ENCODE results near the gene ZCCHC24. TPM values are rescaled to one million over a fixed set of nuclear protein-coding genes. Genes with fewer than 3 reads are reported as not detected.

The ZCCHC24 gene
- total RNA-seq, 3 donors from 2014 or later (not counting 1 experiment from before 2014, with no cell fraction given), result 2.8 to 4.0 (median 3.6) TPM

GRCh38 chr10:79354141-79354540, 91.3 kb downstream of the ZCCHC24 start:
- DNase-seq, result no peak
- H3K4me1 Mint-ChIP-seq, result peaks cover 34 to 38% of the 10 kb centered on the region in 2 donors
- no peak for ATAC-seq

GRCh38 chr10:79353726-79354125, 91.7 kb downstream of the ZCCHC24 start:
- H3K36me3 ChIP-seq (ENCODE audit: control insufficient read depth, insufficient read depth, low read length), result peaks cover 57% of the 10 kb centered on the region
- no peak overlapping the region for H3K27ac Mint-ChIP-seq
- no peak overlapping the region for H3K4me3 Mint-ChIP-seq
- no peak for TF ChIP-seq CTCF (IDR thresholded peaks at IDR 0.05)
- H3K9me3 ChIP-seq (ENCODE audit: control insufficient read depth, insufficient read depth, low read length), result no peaks in the 10 kb centered on the region
- no peaks in the 10 kb centered on the region for H3K9me3 Mint-ChIP-seq
- DNase-seq, result no peak
- intact Hi-C loops (cut with micrococcal nuclease), result no loop called here
- H3K27ac ChIP-seq (ENCODE audit: low read length), result no peak overlapping the region
- WGBS (ENCODE audit: insufficient coverage), result 86% methylated on average over 11 of the region's 11 CpGs
- no peak for ATAC-seq
- no peaks in the 10 kb centered on the region for H3K36me3 Mint-ChIP-seq
- H3K4me1 ChIP-seq (ENCODE audit: control insufficient read depth, insufficient read depth, low read length), result peaks cover 38% of the 10 kb centered on the region
- peaks cover 38 to 42% of the 10 kb centered on the region in 2 donors for H3K4me1 Mint-ChIP-seq
- no peak overlapping the region for H3K4me3 ChIP-seq (ENCODE audit: low read length)
- no peaks in the 10 kb centered on the region for H3K27me3 Mint-ChIP-seq (ENCODE audit: low read depth in 2 of 2)
- no peaks in the 10 kb centered on the region for H3K27me3 ChIP-seq (ENCODE audit: control insufficient read depth, insufficient read depth, low read length)

More at GRCh38 chr10:79354141-79354540, 91.3 kb downstream of the ZCCHC24 start:
- Histone ChIP-seq H3K4me3 (ENCODE audit: low read length) (no peak overlapping the region), H3K4me1 (ENCODE audit: control insufficient read depth, insufficient read depth, low read length) (peaks cover 37% of the 10 kb centered on the region), H3K27me3 (ENCODE audit: control insufficient read depth, insufficient read depth, low read length) (no peaks in the 10 kb centered on the region), H3K27ac (ENCODE audit: low read length) (no peak overlapping the region), H3K36me3 (ENCODE audit: control insufficient read depth, insufficient read depth, low read length) (peaks cover 57% of the 10 kb centered on the region), H3K9me3 (ENCODE audit: control insufficient read depth, insufficient read depth, low read length) (no peaks in the 10 kb centered on the region)
- Mint-ChIP-seq H3K27me3 (ENCODE audit: low read depth in 2 of 2) (no peaks in the 10 kb centered on the region), H3K36me3 (no peaks in the 10 kb centered on the region), H3K4me3 (no peak overlapping the region), H3K27ac (no peak overlapping the region), H3K9me3 (no peaks in the 10 kb centered on the region)
- intact Hi-C loops (cut with micrococcal nuclease), result no loop called here
- no peak for TF ChIP-seq CTCF (IDR thresholded peaks at IDR 0.05)
- 2% methylated on average over 3 of the region's 3 CpGs for WGBS (ENCODE audit: insufficient coverage)

- Mint-ChIP-seq H3K36me3 (no peaks in the 10 kb centered on the region), H3K9me3 (no peaks in the 10 kb centered on the region), H3K27me3 (ENCODE audit: low read depth in 2 of 2) (no peaks in the 10 kb centered on the region), H3K27ac (no peak overlapping the region), H3K4me1 (peaks cover 44 to 45% of the 10 kb centered on the region in 2 donors), H3K4me3 (no peak overlapping the region)
- no peak for TF ChIP-seq CTCF (IDR thresholded peaks at IDR 0.05)
- 91% methylated on average over 8 of the region's 8 CpGs for WGBS (ENCODE audit: insufficient coverage)
- no peak for ATAC-seq
- intact Hi-C loops (cut with micrococcal nuclease), result no loop called here
- peaks cover 57% of the 10 kb centered on the region for H3K36me3 ChIP-seq (ENCODE audit: control insufficient read depth, insufficient read depth, low read length)
- no peak overlapping the region for H3K27ac ChIP-seq (ENCODE audit: low read length)
- no peak overlapping the region for H3K4me3 ChIP-seq (ENCODE audit: low read length)
- H3K9me3 ChIP-seq (ENCODE audit: control insufficient read depth, insufficient read depth, low read length), result no peaks in the 10 kb centered on the region
- H3K27me3 ChIP-seq (ENCODE audit: control insufficient read depth, insufficient read depth, low read length), result no peaks in the 10 kb centered on the region
- peaks cover 42% of the 10 kb centered on the region for H3K4me1 ChIP-seq (ENCODE audit: control insufficient read depth, insufficient read depth, low read length)
- DNase-seq, result no peak
These were observed 92.4 kb downstream of the ZCCHC24 start for GRCh38 chr10:79353000-79353406.

All from natural killer cell (primary cell).